NT2/D1 (cell line): ENCODE data around the gene VPS50.
"Not testable (repeated sequence)": the region's sequence is repeated elsewhere in the genome, so short reads cannot be mapped to it uniquely, and the experiment has no call there.

ENCODE experiments used
- DNase-seq: peaks from one replicate; pipeline ENCODE4 v3.0.0-alpha.2; 2011; ENCODE audit warnings: low read depth, low spot score
- H3K27me3 ChIP-seq: 2 replicates; pipeline ENCODE4 v1.6.0; 2011; ENCODE audit warnings: mild to moderate bottlenecking; ENCODE audit not compliant: insufficient read length, insufficient read depth
- H3K36me3 ChIP-seq: 2 replicates; pipeline ENCODE4 v1.6.1; 2011; ENCODE audit warnings: mild to moderate bottlenecking, low read length, mixed read lengths; ENCODE audit not compliant: insufficient read depth, insufficient read length
- H3K4me1 ChIP-seq: 2 replicates; pipeline ENCODE4 v1.5.1; 2011; ENCODE audit not compliant: insufficient read depth, insufficient read length
- H3K4me3 ChIP-seq: 2 replicates; pipeline ENCODE4 v1.5.1; 2011; ENCODE audit warnings: low read depth; ENCODE audit not compliant: insufficient read length
- H3K9ac ChIP-seq: 2 replicates; pipeline ENCODE4 v1.6.0; 2011; ENCODE audit warnings: low read depth; ENCODE audit not compliant: insufficient read length
- H3K9me3 ChIP-seq: 2 replicates; pipeline ENCODE4 v1.5.1; 2011; ENCODE audit warnings: mild to moderate bottlenecking, low read length; ENCODE audit not compliant: insufficient read depth
- SUZ12 ChIP-seq: IDR thresholded peaks from 2 replicates; pipeline ENCODE4 v1.6.1; 2011; ENCODE audit not compliant: insufficient read length, insufficient read depth; ENCODE audit errors: extremely low read depth
- YY1 ChIP-seq: IDR thresholded peaks from 2 replicates; pipeline ENCODE4 v1.6.1; 2011; ENCODE audit not compliant: insufficient read length, insufficient read depth
- ZNF274 ChIP-seq: IDR thresholded peaks from 2 replicates; pipeline ENCODE4 v1.6.1; 2011; ENCODE audit warnings: mild to moderate bottlenecking, low read depth, low read length

Gene VPS50

DNA sequence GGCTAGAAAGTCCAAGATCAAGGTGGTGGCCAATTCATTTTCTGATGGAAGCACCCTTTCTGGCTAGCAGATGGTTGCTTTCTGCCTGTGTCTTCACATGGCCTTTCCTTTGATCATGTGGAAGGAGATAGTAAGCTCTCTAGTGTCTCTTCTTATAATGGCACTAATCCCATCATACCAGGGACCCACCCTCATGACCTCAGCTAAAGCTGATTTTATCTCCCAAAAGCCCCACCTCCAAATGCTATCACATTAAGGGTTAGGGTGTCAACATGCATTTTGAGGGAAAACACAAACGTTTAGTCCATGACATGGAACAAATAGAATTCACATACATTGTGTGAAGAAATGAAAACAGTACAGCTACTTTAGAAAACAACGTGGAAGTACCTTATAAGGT lies 100.0 kb downstream of the VPS50 start:
- no peak for TF ChIP-seq ZNF274
- no peak for TF ChIP-seq SUZ12
- Histone ChIP-seq H3K4me3 (no peak overlapping the region), H3K9ac (no peak overlapping the region)

DNA sequence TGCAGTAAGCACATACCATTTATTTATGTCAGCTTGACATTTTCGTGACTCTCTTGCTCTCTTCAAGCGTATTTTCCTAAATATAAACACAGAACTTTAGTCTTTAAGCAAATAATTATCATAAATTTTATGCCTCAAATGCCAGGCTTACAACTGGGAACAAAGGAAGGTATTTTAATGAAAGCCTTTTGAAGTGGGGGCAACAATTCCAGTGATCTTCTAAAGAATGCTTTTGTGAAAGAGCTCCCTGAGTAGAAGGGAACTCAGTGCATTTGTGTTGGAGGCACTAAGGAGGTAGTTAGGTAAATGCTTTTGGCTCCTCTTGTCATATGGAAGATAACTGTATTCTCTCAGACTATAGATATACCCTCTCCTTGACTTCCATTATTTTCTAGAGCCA lies 104.9 kb downstream of the VPS50 start:
- Histone ChIP-seq H3K9me3 (peaks cover 17% of the 10 kb centered on the region; the same call in 1 of the 2 replicates), H3K36me3 (peaks cover 2% of the 10 kb centered on the region), H3K4me1 (no peaks in the 10 kb centered on the region), H3K9ac (no peak overlapping the region), H3K4me3 (no peak overlapping the region), H3K27me3 (no peaks in the 10 kb centered on the region)
- TF ChIP-seq YY1 (no peak), SUZ12 (no peak), ZNF274 (no peak)
- DNase-seq, result peak; percentile 60

More for the DNA sequence above, 100.0 kb downstream of the VPS50 start:
- H3K27me3 ChIP-seq, result no peaks in the 10 kb centered on the region
- no peaks in the 10 kb centered on the region for H3K9me3 ChIP-seq
- DNase-seq, result no peak
- no peaks in the 10 kb centered on the region for H3K4me1 ChIP-seq
- H3K36me3 ChIP-seq, result no peaks in the 10 kb centered on the region

DNA sequence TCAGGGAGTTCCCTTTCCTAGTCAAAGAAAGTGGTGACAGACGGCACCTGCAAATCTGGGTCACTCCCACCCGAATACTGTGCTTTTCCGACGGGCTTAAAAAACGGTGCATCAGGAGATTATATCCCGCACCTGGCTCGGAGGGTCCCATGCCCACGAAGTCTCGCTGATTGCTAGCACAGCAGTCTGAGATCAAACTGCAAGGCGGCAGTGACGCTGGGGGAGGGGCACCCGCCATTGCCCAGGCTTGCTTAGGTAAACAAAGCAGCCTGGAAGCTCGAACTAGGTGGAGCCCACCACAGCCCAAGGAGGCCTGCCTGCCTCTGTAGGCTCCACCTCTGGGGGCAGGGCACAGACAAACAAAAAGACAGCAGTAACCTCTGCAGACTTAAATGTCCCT lies 110.0 kb downstream of the VPS50 start:
- H3K9ac ChIP-seq, H3K4me3 ChIP-seq, H3K27me3 ChIP-seq: not testable (repeated sequence)

DNA sequence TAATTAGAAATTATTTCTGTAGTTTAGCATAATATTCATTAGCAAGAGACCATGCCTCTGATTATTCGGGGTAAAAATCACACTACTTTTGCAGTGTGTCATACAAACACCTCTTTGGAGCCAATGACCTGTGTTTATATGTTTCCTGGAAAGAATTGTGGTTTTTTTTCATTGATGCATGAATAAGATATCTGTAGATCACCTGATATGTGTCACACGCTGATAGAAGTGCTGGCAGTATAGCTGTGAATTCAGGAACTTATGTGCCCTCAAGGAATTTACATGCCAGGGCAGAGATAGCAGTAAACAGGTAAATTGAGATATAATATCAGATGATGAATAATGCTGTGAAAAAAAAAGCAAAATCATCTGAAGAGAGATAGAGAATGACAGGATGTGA lies 118.2 kb downstream of the VPS50 start:
- no peak for DNase-seq
- TF ChIP-seq ZNF274 (no peak), SUZ12 (no peak), YY1 (no peak)
- Histone ChIP-seq H3K9me3 (no peaks in the 10 kb centered on the region), H3K4me1 (no peaks in the 10 kb centered on the region), H3K27me3 (no peaks in the 10 kb centered on the region), H3K36me3 (no peaks in the 10 kb centered on the region), H3K9ac (no peak overlapping the region), H3K4me3 (no peak overlapping the region)

More for the DNA sequence above, 110.0 kb downstream of the VPS50 start:
- H3K9me3 ChIP-seq, result peaks cover 18% of the 10 kb centered on the region; the same call in 1 of the 2 replicates
- not testable (repeated sequence) for DNase-seq, H3K36me3 ChIP-seq, H3K4me1 ChIP-seq

DNA sequence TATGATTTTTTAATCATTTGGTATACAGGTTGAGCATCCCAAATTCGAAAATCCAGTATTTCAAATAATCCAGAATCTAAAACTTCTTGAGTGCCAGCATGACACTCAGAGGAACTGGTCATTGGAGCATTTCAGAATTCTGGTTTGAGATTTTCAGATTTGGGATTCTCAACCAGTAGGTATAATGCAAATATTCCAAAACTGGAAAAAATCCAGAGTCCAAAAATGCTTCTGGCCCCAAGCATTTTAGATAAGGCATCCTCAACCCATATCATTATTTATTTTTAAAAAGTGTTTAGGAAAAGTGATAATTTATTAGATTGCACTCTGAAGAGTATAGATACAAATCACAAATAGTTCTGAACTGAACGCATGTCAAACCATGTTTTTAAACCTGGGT lies 120.7 kb downstream of the VPS50 start:
- DNase-seq, result no peak
- TF ChIP-seq ZNF274 (no peak), SUZ12 (no peak)
- Histone ChIP-seq H3K27me3 (no peaks in the 10 kb centered on the region), H3K36me3 (no peaks in the 10 kb centered on the region), H3K4me1 (no peaks in the 10 kb centered on the region), H3K9ac (no peak overlapping the region), H3K4me3 (no peak overlapping the region), H3K9me3 (no peaks in the 10 kb centered on the region)

DNA sequence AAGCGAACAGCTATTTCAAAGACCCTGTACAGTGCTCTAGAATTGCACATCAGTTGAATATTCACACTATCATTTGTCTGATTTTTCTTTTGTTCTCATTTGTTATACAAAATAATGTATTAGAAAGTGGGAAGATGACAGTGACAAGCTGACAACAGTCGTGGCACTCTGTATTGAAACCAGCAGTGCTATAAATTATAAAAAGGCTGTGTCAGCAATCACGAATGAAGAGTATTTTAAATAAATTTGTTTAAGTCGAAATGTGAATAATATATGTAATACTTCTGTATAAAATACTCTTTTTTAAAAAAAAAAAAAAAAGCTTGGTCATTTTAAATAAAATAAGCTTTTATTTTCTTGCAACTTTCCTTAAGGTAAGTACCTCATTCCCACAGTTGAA lies 122.6 kb downstream of the VPS50 start:
- TF ChIP-seq ZNF274 (no peak), YY1 (no peak), SUZ12 (no peak)
- Histone ChIP-seq H3K27me3 (no peaks in the 10 kb centered on the region), H3K9ac (no peak overlapping the region), H3K4me1 (no peaks in the 10 kb centered on the region), H3K9me3 (no peaks in the 10 kb centered on the region), H3K36me3 (no peaks in the 10 kb centered on the region), H3K4me3 (no peak overlapping the region)
- no peak for DNase-seq

DNA sequence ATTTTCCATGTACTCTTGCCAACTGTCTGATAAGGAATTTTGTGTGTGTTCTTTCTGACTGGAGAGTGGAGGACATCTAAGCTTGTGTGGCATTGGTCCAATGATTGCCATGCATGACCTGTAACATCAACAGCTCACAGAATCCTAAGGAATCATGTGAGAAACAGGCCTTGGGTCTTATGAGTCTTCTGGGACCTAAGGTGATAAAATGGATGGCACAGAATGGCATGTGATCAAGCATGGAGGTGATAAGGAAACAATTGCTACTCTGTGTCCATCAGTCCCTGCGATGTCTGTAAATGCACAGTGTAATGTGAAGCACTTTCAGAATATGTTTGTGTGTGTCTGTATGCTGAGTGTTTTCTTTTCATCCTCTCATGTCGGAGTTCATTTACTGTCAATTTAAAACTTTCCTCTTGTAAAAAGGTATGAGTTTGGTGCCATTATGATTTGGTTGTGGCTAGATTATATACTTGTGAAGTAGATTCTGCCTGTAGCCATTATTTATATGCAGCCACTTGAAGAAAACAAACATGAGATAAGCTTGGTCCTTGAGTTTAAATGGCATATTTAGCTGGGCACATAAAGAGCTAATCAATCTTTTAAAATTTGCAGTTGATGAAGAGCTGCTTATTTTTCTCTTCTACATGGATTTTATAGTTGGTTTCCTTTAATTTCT lies 127.5 kb downstream of the VPS50 start:
- H3K36me3 ChIP-seq, result no peaks in the 10 kb centered on the region
- DNase-seq, result no peak
- no peak overlapping the region for H3K4me3 ChIP-seq
- H3K9ac ChIP-seq, result no peak overlapping the region
- H3K9me3 ChIP-seq, result no peaks in the 10 kb centered on the region
- no peak for TF ChIP-seq SUZ12
- TF ChIP-seq YY1, result no peak
- TF ChIP-seq ZNF274, result no peak
- H3K27me3 ChIP-seq, result no peaks in the 10 kb centered on the region
- no peaks in the 10 kb centered on the region for H3K4me1 ChIP-seq

DNA sequence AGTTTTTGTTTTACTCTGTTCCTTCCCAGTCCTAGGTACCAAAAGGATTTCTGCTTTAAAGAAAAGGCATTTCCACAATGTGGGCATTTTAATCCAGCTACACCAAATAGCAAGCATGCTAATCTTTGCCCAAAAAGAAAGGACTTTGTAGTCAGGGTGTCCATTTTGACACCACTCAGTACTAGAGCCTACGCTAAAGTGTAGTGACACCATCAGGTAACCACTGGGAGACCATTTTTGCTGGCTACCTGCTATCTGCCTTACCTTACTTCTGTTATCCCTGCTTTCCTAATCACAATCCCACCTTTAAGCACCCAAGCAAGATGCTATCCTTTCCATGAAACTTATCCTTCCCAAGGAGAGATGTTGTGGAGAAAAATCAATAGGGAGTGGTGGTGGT lies 129.7 kb downstream of the VPS50 start:
- Histone ChIP-seq H3K27me3 (no peaks in the 10 kb centered on the region), H3K4me1 (no peaks in the 10 kb centered on the region), H3K4me3 (no peak overlapping the region), H3K9ac (no peak overlapping the region), H3K36me3 (no peaks in the 10 kb centered on the region), H3K9me3 (no peaks in the 10 kb centered on the region)
- TF ChIP-seq ZNF274 (no peak), SUZ12 (no peak), YY1 (no peak)
- DNase-seq, result no peak
